Neural progenitor cell (in vitro differentiated cells): Measurements from ENCODE around the gene BLTP2. TPM values are rescaled to one million over a fixed set of nuclear protein-coding genes. Genes with fewer than 3 reads are reported as not detected.
A peak's percentile ranks its signal among the peaks of the same experiment; 100 is the strongest.
"Not testable (repeated sequence)": the region's sequence is repeated elsewhere in the genome, so short reads cannot be mapped to it uniquely, and the experiment has no call there.

Experiments used
- DNase-seq: peaks from one replicate; pipeline ENCODE4 v3.0.0-alpha.2; 2016; ENCODE audit warnings: low spot score
- H2AFZ ChIP-seq: fragments of 200-600 bp; sonication (generic); replicated peaks from 2 replicates; pipeline ENCODE4 v1.6.1; 2016; ENCODE audit warnings: antibody characterized with exemption
- H3F3A ChIP-seq: fragments of 200-600 bp; sonication (generic); 2 replicates; pipeline ENCODE4 v1.6.1; 2016; ENCODE audit warnings: antibody characterized with exemption, low read depth
- H3K27ac ChIP-seq: fragments of 200-600 bp; sonication (generic); 2 replicates; pipeline ENCODE4 v1.5.1; 2016; ENCODE audit warnings: mild to moderate bottlenecking
- H3K27me3 ChIP-seq: fragments of 200-600 bp; sonication (generic); 2 replicates; pipeline ENCODE4 v1.6.1; 2016; ENCODE audit warnings: mild to moderate bottlenecking, moderate library complexity
- H3K36me3 ChIP-seq: fragments of 200-600 bp; sonication (generic); 2 replicates; pipeline ENCODE4 v1.5.1; 2016
- H3K4me1 ChIP-seq: fragments of 200-600 bp; sonication (generic); 2 replicates; pipeline ENCODE4 v1.6.1; 2016; ENCODE audit warnings: mixed run types
- H3K4me2 ChIP-seq: fragments of 200-600 bp; sonication (generic); 2 replicates; pipeline ENCODE4 v1.6.1; 2016
- H3K4me3 ChIP-seq: fragments of 200-600 bp; sonication (generic); 2 replicates; pipeline ENCODE4 v1.5.1; 2016
- H3K79me2 ChIP-seq: fragments of 200-600 bp; sonication (generic); 2 replicates; pipeline ENCODE4 v1.6.1; 2016; ENCODE audit warnings: low read depth
- H3K9ac ChIP-seq: fragments of 200-600 bp; sonication (generic); 2 replicates; pipeline ENCODE4 v1.6.1; 2016
- H3K9me3 ChIP-seq: fragments of 200-600 bp; sonication (generic); 2 replicates; pipeline ENCODE4 v1.5.1; 2016; ENCODE audit warnings: low read depth
- H4K20me1 ChIP-seq: fragments of 200-600 bp; sonication (generic); 2 replicates; pipeline ENCODE4 v1.6.1; 2016; ENCODE audit warnings: low read depth
- H3K27ac Mint-ChIP-seq: 3 replicates; pipeline ENCODE4 v1.8.0; 2021; ENCODE audit warnings: mixed read lengths
- H3K27me3 Mint-ChIP-seq: 2 replicates; pipeline ENCODE4 v1.8.0; 2022; ENCODE audit warnings: low read depth, mild to moderate bottlenecking, inconsistent platforms, moderate library complexity, mixed read lengths; ENCODE audit not compliant: insufficient read depth
- H3K36me3 Mint-ChIP-seq: 3 replicates; pipeline ENCODE4 v1.8.0; 2021; ENCODE audit warnings: mixed read lengths
- H3K4me1 Mint-ChIP-seq: 3 replicates; pipeline ENCODE4 v1.8.0; 2021; ENCODE audit warnings: mixed read lengths
- H3K4me3 Mint-ChIP-seq: 3 replicates; pipeline ENCODE4 v1.8.0; 2021; ENCODE audit warnings: mild to moderate bottlenecking, moderate library complexity, mixed read lengths
- H3K9me3 Mint-ChIP-seq: 3 replicates; pipeline ENCODE4 v1.8.0; 2020; ENCODE audit warnings: mixed read lengths
- CTCF ChIP-seq: fragments of 200-600 bp; sonication (generic); IDR thresholded peaks from 2 replicates; pipeline ENCODE4 v1.5.1; 2017; ENCODE audit warnings: antibody characterized with exemption, mild to moderate bottlenecking
- EZH2 ChIP-seq: fragments of 200-600 bp; sonication (generic); IDR thresholded peaks from 2 replicates; pipeline ENCODE4 v1.6.1; 2017; ENCODE audit warnings: antibody characterized with exemption, mild to moderate bottlenecking, moderate library complexity
- EZH2phosphoT487 ChIP-seq: fragments of 200-600 bp; sonication (generic); IDR thresholded peaks from 2 replicates; pipeline ENCODE4 v1.6.1; 2017; ENCODE audit warnings: antibody characterized with exemption
- total RNA-seq: library from RNA; depleted of rRNA; stranded (reverse); fragments of >200 nt; gene quantifications from 2 replicates; pipeline ENCODE4 v1.2.3, GENCODE V29; 2015; ENCODE audit warnings: low replicate concordance

BLTP2 gene
- total RNA-seq, 1 donor from 2014 or later, result 130 TPM

GRCh38 chr17:28663723-28664122 is 18.8 kb upstream of the BLTP2 start:
- Mint-ChIP-seq H3K36me3 (peaks cover 30% of the 10 kb centered on the region), H3K9me3 (peaks cover 7% of the 10 kb centered on the region), H3K4me1 (peaks cover 36% of the 10 kb centered on the region), H3K27me3 (peaks cover 2% of the 10 kb centered on the region), H3K4me3 (peak overlapping the region; percentile 100), H3K27ac (no peak overlapping the region)
- Histone ChIP-seq H3K4me2 (peak overlapping the region; percentile 90), H3K9me3 (peaks cover 8% of the 10 kb centered on the region), H3K9ac (no peak overlapping the region), H3F3A (peaks cover 6% of the 10 kb centered on the region), H3K4me3 (peak overlapping the region; percentile 91), H3K27ac (no peak overlapping the region), H2AFZ (no peak overlapping the region), H4K20me1 (peaks cover 15% of the 10 kb centered on the region), H3K79me2 (peaks cover 91% of the 10 kb centered on the region), H3K27me3 (no peaks in the 10 kb centered on the region), H3K4me1 (peaks cover 8% of the 10 kb centered on the region), H3K36me3 (peaks cover 10% of the 10 kb centered on the region)
- no peak for TF ChIP-seq EZH2
- TF ChIP-seq CTCF, result no peak
- TF ChIP-seq EZH2phosphoT487, result no peak
- DNase-seq, result no peak

GRCh38 chr17:28662527-28662829 is 17.5 kb upstream of the BLTP2 start:
- peaks cover 8% of the 10 kb centered on the region for H3K9me3 ChIP-seq
- TF ChIP-seq CTCF, result no peak
- no peak for TF ChIP-seq EZH2phosphoT487
- no peak for TF ChIP-seq EZH2
- H2AFZ ChIP-seq, result peak overlapping the region; percentile 100
- peak overlapping the region; percentile 91 for H3K4me3 ChIP-seq
- no peaks in the 10 kb centered on the region for H3K27me3 ChIP-seq
- H3K36me3 ChIP-seq, result peaks cover 10% of the 10 kb centered on the region
- H3K79me2 ChIP-seq, result peaks cover 86% of the 10 kb centered on the region
- peaks cover 8% of the 10 kb centered on the region for H3K4me1 ChIP-seq
- H4K20me1 ChIP-seq, result peaks cover 4% of the 10 kb centered on the region
- Mint-ChIP-seq H3K27ac (peak overlapping the region; percentile 98), H3K4me3 (peak overlapping the region; percentile 100), H3K9me3 (peaks cover 7% of the 10 kb centered on the region), H3K4me1 (peaks cover 24% of the 10 kb centered on the region), H3K36me3 (peaks cover 31% of the 10 kb centered on the region), H3K27me3 (peaks cover 4% of the 10 kb centered on the region)
- H3F3A ChIP-seq, result peaks cover 6% of the 10 kb centered on the region
- H3K27ac ChIP-seq, result peak overlapping the region; percentile 84
- DNase-seq, result no peak
- H3K4me2 ChIP-seq, result peak overlapping the region; percentile 90
- H3K9ac ChIP-seq, result peak overlapping the region; percentile 85

- DNase-seq, result peak; percentile 96
- Mint-ChIP-seq H3K27me3 (peaks cover 4% of the 10 kb centered on the region), H3K27ac (peak within 1 kb of the TSS; percentile 98), H3K4me3 (peak within 1 kb of the TSS; percentile 100), H3K36me3 (peaks cover 31% of the 10 kb centered on the region), H3K4me1 (peaks cover 23% of the 10 kb centered on the region), H3K9me3 (peaks cover 7% of the 10 kb centered on the region)
- peaks cover 8% of the 10 kb centered on the region for H3K9me3 ChIP-seq
- H3F3A ChIP-seq, result peaks cover 6% of the 10 kb centered on the region
- peak within 1 kb of the TSS; percentile 91 for H3K4me3 ChIP-seq
- TF ChIP-seq EZH2 (no peak), CTCF (peak; percentile 17)
- H3K4me1 ChIP-seq, result peaks cover 8% of the 10 kb centered on the region
- peak within 1 kb of the TSS; percentile 90 for H3K4me2 ChIP-seq
- peaks cover 4% of the 10 kb centered on the region for H4K20me1 ChIP-seq
- H3K27me3 ChIP-seq, result no peaks in the 10 kb centered on the region
- peaks cover 88% of the 10 kb centered on the region for H3K79me2 ChIP-seq
- H3K9ac ChIP-seq, result peak within 1 kb of the TSS; percentile 85
- H3K27ac ChIP-seq, result peak within 1 kb of the TSS; percentile 84
- peaks cover 10% of the 10 kb centered on the region for H3K36me3 ChIP-seq
- peak within 1 kb of the TSS; percentile 100 for H2AFZ ChIP-seq
Measured at GRCh38 chr17:28661635-28662526, 16.9 kb upstream of the BLTP2 start, which contains the start of the genes SDF2 and SUPT6H. Gene SDF2 (minus strand): TSS chr17:28661906. CDS start chr17:28661876, 30 bp downstream. Gene SUPT6H (plus strand): TSS chr17:28662205. CDS start chr17:28673402, 11,197 bp downstream.

- not testable (repeated sequence) for H3K9me3 Mint-ChIP-seq, H3K27ac ChIP-seq, H3K4me3 ChIP-seq, H3K27me3 Mint-ChIP-seq, H3K27ac Mint-ChIP-seq, H3K27me3 ChIP-seq, H3K9me3 ChIP-seq, H4K20me1 ChIP-seq, H3K9ac ChIP-seq, H2AFZ ChIP-seq, H3F3A ChIP-seq, H3K4me2 ChIP-seq, DNase-seq, H3K4me1 ChIP-seq, H3K4me3 Mint-ChIP-seq
- Histone ChIP-seq H3K79me2 (peaks cover 77% of the 10 kb centered on the region), H3K36me3 (peaks cover 10% of the 10 kb centered on the region)
- Mint-ChIP-seq H3K4me1 (peaks cover 23% of the 10 kb centered on the region), H3K36me3 (peaks cover 33% of the 10 kb centered on the region)
Measured at GRCh38 chr17:28659497-28659881, 14.5 kb upstream of the BLTP2 start.

- H3F3A ChIP-seq, H3K9me3 ChIP-seq, H3K4me3 ChIP-seq, H3K9ac ChIP-seq, H2AFZ ChIP-seq, H3K27ac Mint-ChIP-seq, H3K27ac ChIP-seq, H3K4me1 ChIP-seq, H3K4me3 Mint-ChIP-seq, H4K20me1 ChIP-seq, DNase-seq, H3K4me2 ChIP-seq, H3K27me3 ChIP-seq, H3K9me3 Mint-ChIP-seq, H3K27me3 Mint-ChIP-seq: not testable (repeated sequence)
- H3K36me3 ChIP-seq, result peaks cover 10% of the 10 kb centered on the region
- peaks cover 72% of the 10 kb centered on the region for H3K79me2 ChIP-seq
- peaks cover 21% of the 10 kb centered on the region for H3K4me1 Mint-ChIP-seq
- peaks cover 33% of the 10 kb centered on the region for H3K36me3 Mint-ChIP-seq
Measured at GRCh38 chr17:28658766-28659496, 14.0 kb upstream of the BLTP2 start.
